CD14-positive monocyte (primary cell): Measurements from ENCODE around the gene MSLN. TPM values are rescaled to one million over a fixed set of nuclear protein-coding genes. Genes with fewer than 3 reads are reported as not detected.

ENCODE experiments used
- DNase-seq, 3 donors: peaks; one replicate each; pipeline ENCODE4 v3.0.0-alpha.2; 2011 to 2022
- H2AFZ ChIP-seq: 2 replicates; pipeline ENCODE4 v1.6.0; 2012; ENCODE audit warnings: mild to moderate bottlenecking, low read depth, low read length, inconsistent platforms; ENCODE audit not compliant: insufficient read depth, poor library complexity, severe bottlenecking
- H3K27ac ChIP-seq, 2 donors: 1 replicate in 1 of 2; 2 replicates in 1 of 2; pipeline ENCODE4 v1.5.1; 2012 to 2013; ENCODE audit warnings: low read length in 2 of 2, control low read depth in 1 of 2, inconsistent platforms in 1 of 2, low read depth in 1 of 2, mild to moderate bottlenecking in 1 of 2
- H3K27me3 ChIP-seq, 2 donors: one replicate each; pipeline versions ENCODE4 v1.6.0 to v1.6.1; 2011 to 2013; ENCODE audit warnings: low read length in 2 of 2; ENCODE audit not compliant: control insufficient read depth in 2 of 2, insufficient read depth in 2 of 2
- H3K36me3 ChIP-seq, 2 donors: replicated peaks in 1 of 2; 1 replicate in 1 of 2; 2 replicates in 1 of 2; pipeline versions ENCODE4 v1.5.1 to v1.6.1; 2012 to 2013; ENCODE audit warnings: low read length in 2 of 2, control low read depth in 1 of 2, inconsistent platforms in 1 of 2, mild to moderate bottlenecking in 1 of 2; ENCODE audit not compliant: insufficient read depth in 2 of 2, control insufficient read depth in 1 of 2
- H3K4me1 ChIP-seq, 2 donors: 1 replicate in 1 of 2; 2 replicates in 1 of 2; pipeline versions ENCODE4 v1.5.1 to v1.6.1; 2012 to 2013; ENCODE audit warnings: low read length in 2 of 2, control low read depth in 1 of 2, inconsistent platforms in 1 of 2, mild to moderate bottlenecking in 1 of 2, moderate library complexity in 1 of 2; ENCODE audit not compliant: insufficient read depth in 2 of 2, control insufficient read depth in 1 of 2
- H3K4me2 ChIP-seq: replicated peaks from 2 replicates; pipeline ENCODE3; 2012; ENCODE audit warnings: low read length, moderate library complexity, mild to moderate bottlenecking; ENCODE audit not compliant: poor library complexity, severe bottlenecking; ENCODE audit errors: extremely low read depth
- H3K4me3 ChIP-seq, 3 experiments: fragments of 200-600 bp in 1 of 3; sonication (generic) in 1 of 3; replicated peaks in 1 of 3; 1 replicate in 2 of 3; 2 replicates in 1 of 3; pipeline ENCODE4 v1.5.1; 2011 to 2013; ENCODE audit warnings: low read length in 3 of 3, mild to moderate bottlenecking in 3 of 3, control low read depth in 2 of 3, low read depth in 2 of 3, inconsistent platforms in 1 of 3, moderate library complexity in 1 of 3
- H3K79me2 ChIP-seq: 2 replicates; pipeline ENCODE4 v1.6.0; 2012; ENCODE audit warnings: mild to moderate bottlenecking, control low read depth, inconsistent platforms, low read length, moderate library complexity; ENCODE audit not compliant: insufficient read depth
- H3K9ac ChIP-seq: 2 replicates; pipeline ENCODE4 v1.6.0; 2017; ENCODE audit warnings: low read length, mild to moderate bottlenecking; ENCODE audit not compliant: insufficient read depth, poor library complexity, severe bottlenecking
- H3K9me3 ChIP-seq, 2 donors: replicated peaks in 1 of 2; 1 replicate in 1 of 2; 2 replicates in 1 of 2; pipeline versions ENCODE4 v1.5.1 to v1.6.1; 2012 to 2013; ENCODE audit warnings: low read length in 2 of 2, control low read depth in 1 of 2; ENCODE audit not compliant: control insufficient read depth in 1 of 2, insufficient read depth in 1 of 2
- H4K20me1 ChIP-seq: 2 replicates; pipeline ENCODE4 v1.6.0; 2012; ENCODE audit warnings: mild to moderate bottlenecking, low read length, control low read depth, moderate library complexity; ENCODE audit not compliant: insufficient read depth
- H3K27ac Mint-ChIP-seq, 7 donors: one replicate each; pipeline ENCODE4 v1.8.0; 2020; ENCODE audit warnings: mild to moderate bottlenecking in 7 of 7, mixed read lengths in 7 of 7, moderate library complexity in 6 of 7, inconsistent platforms in 2 of 7
- H3K27me3 Mint-ChIP-seq, 3 donors: one replicate each; pipeline ENCODE4 v1.8.0; 2021 to 2022; ENCODE audit warnings: low read depth in 3 of 3, mild to moderate bottlenecking in 3 of 3, mixed read lengths in 3 of 3, moderate library complexity in 3 of 3, inconsistent platforms in 1 of 3
- H3K36me3 Mint-ChIP-seq, 2 donors: one replicate each; pipeline ENCODE4 v1.8.0; 2020; ENCODE audit warnings: mixed read lengths in 2 of 2, inconsistent platforms in 1 of 2, mild to moderate bottlenecking in 1 of 2
- H3K4me1 Mint-ChIP-seq: one replicate; pipeline ENCODE4 v1.8.0; 2020; ENCODE audit warnings: mild to moderate bottlenecking, mixed read lengths
- H3K4me3 Mint-ChIP-seq, 2 donors: one replicate each; pipeline ENCODE4 v1.8.0; 2020; ENCODE audit warnings: mild to moderate bottlenecking in 2 of 2, mixed read lengths in 2 of 2, moderate library complexity in 1 of 2
- H3K9me3 Mint-ChIP-seq, 7 donors: one replicate each; pipeline ENCODE4 v1.8.0; 2020 to 2022; ENCODE audit warnings: mixed read lengths in 7 of 7, mild to moderate bottlenecking in 6 of 7, moderate library complexity in 6 of 7, inconsistent platforms in 2 of 7
- CTCF ChIP-seq: fragments of 200-600 bp; IDR thresholded peaks from one replicate; pipeline ENCODE4 v1.8.0; 2022; ENCODE audit warnings: antibody characterized with exemption, mild to moderate bottlenecking
- WGBS: methylation state at CpG from one replicate; pipeline ENCODE4 v1.1.5; 2013; ENCODE audit warnings: missing lambda C conversion rate; ENCODE audit not compliant: insufficient coverage; 5-methylcytosine and 5-hydroxymethylcytosine counted together
- intact Hi-C, 2 donors: fragments of 100-400 bp; cut with micrococcal nuclease; formaldehyde crosslinking; loops; one replicate each; pipeline versions ENCODE4 v1.15.0 to v1.15.1; 2023
- polyA plus RNA-seq, 3 donors: library from polyadenylated mRNA; depleted of rRNA in 1 of 3; unstranded in 2 of 3; stranded (reverse) in 1 of 3; fragments of 300-500 nt in 2 of 3; fragments of >200 nt in 1 of 3; fragmentation: Illumina TruSeq in 2 of 3; gene quantifications; 1 replicate in 2 of 3; 2 replicates in 1 of 3; pipeline ENCODE4 v1.2.3, GENCODE V29; 2012 to 2021

MSLN gene
- polyA plus RNA-seq, 3 donors: 0.07 to 0.29 TPM; not detected in 1

- Histone ChIP-seq H3K4me1 (peaks cover 20 to 32% of the 10 kb centered on the region in 2 donors), H3K27ac (peak within 1 kb of the TSS in 1 of 2 donors; percentile 76), H4K20me1 (peaks cover 38% of the 10 kb centered on the region), H3K9me3 (no peaks in the 10 kb centered on the region), H3K9ac (peak within 1 kb of the TSS; percentile 88), H3K27me3 (no peaks in the 10 kb centered on the region), H3K4me2 (peak within 1 kb of the TSS; percentile 91), H3K4me3 (peak within 1 kb of the TSS; percentile 90 to 92 (median 92)), H3K79me2 (peaks cover 24% of the 10 kb centered on the region), H2AFZ (peak within 1 kb of the TSS; percentile 89), H3K36me3 (peaks cover 10 to 13% of the 10 kb centered on the region in 2 donors)
- peaks cover 19 to 26% of the 10 kb centered on the region in 2 donors for H3K36me3 Mint-ChIP-seq
- H3K9me3 Mint-ChIP-seq: peaks cover 0 to 3% (median 0%) of the 10 kb centered on the region in 7 donors
- H3K27me3 Mint-ChIP-seq: no peaks in the 10 kb centered on the region
- under 1% methylated on average over 90 of the region's 97 CpGs for WGBS
- H3K27ac Mint-ChIP-seq: peak within 1 kb of the TSS; percentile 24 to 90 (median 57)
- peak within 1 kb of the TSS; percentile 81 to 90 for H3K4me3 Mint-ChIP-seq
- intact Hi-C loops: loop anchor here in 1 of 2 donors (2.0 kb wide), 1 partner anchor 18 kb away; no protein-coding TSS in a partner anchor
- peak; percentile 88 to 93 (median 92) for DNase-seq
- peaks cover 15% of the 10 kb centered on the region for H3K4me1 Mint-ChIP-seq
- TF ChIP-seq CTCF: no peak
These were observed 28.0 kb downstream of the MSLN start, which contains the start of gene CHTF18 for GRCh38 chr16:788399-789126. Gene CHTF18, plus strand, starts transcription at chr16:788620. Its CDS starts 65 bp downstream, at chr16:788685.

- H3K9ac ChIP-seq: peak overlapping the region; percentile 61
These were observed 28.8 kb downstream of the MSLN start for GRCh38 chr16:789191-789850.

More at GRCh38 chr16:789191-789850, 28.8 kb downstream of the MSLN start:
- DNase-seq: no peak
- peaks cover 11 to 13% of the 10 kb centered on the region in 2 donors for H3K36me3 ChIP-seq
- H3K36me3 Mint-ChIP-seq: peaks cover 19 to 28% of the 10 kb centered on the region in 2 donors
- H3K4me2 ChIP-seq: peak overlapping the region; percentile 87
- H3K9me3 ChIP-seq: no peaks in the 10 kb centered on the region
- no peaks in the 10 kb centered on the region for H3K27me3 ChIP-seq
- H3K4me1 ChIP-seq: peaks cover 20 to 32% of the 10 kb centered on the region in 2 donors
- no peak for TF ChIP-seq CTCF
- peaks cover 24% of the 10 kb centered on the region for H3K79me2 ChIP-seq
- no peak overlapping the region for H3K27ac Mint-ChIP-seq
- intact Hi-C loops: loop anchor here in 1 of 2 donors (2.0 kb wide), 1 partner anchor 17 kb away; no protein-coding TSS in a partner anchor
- H2AFZ ChIP-seq: peak overlapping the region; percentile 89
- H3K27ac ChIP-seq: peak overlapping the region in 1 of 2 donors; percentile 37
- H3K4me1 Mint-ChIP-seq: peaks cover 15% of the 10 kb centered on the region
- WGBS: 84% methylated on average over 29 of the region's 33 CpGs
- peak overlapping the region in 1 of 2 donors; percentile 27 for H3K4me3 Mint-ChIP-seq
- peaks cover 37% of the 10 kb centered on the region for H4K20me1 ChIP-seq
- peaks cover 0 to 2% (median 0%) of the 10 kb centered on the region in 3 donors for H3K27me3 Mint-ChIP-seq
- peaks cover 0 to 3% (median 0%) of the 10 kb centered on the region in 7 donors for H3K9me3 Mint-ChIP-seq
- H3K4me3 ChIP-seq: peak overlapping the region in 1 of 3 experiments; percentile 81
